ENCODE measurements around the gene ERLIN1. TPM values are rescaled to one million over a fixed set of nuclear protein-coding genes. Genes with fewer than 3 reads are reported as not detected.

ERLIN1 gene
- total RNA-seq, 1 experiment from 2014 or later = 15.1 TPM

GRCh38 chr10:100131571-100131970 is 54.3 kb downstream of the ERLIN1 start:
- H2AFZ ChIP-seq (ENCODE audit: low read length) = no peak overlapping the region
- no peak overlapping the region for H3K27ac ChIP-seq (ENCODE audit: low read length)
- ATAC-seq (no peak), DNase-seq (no peak)
- intact Hi-C loops (cut with micrococcal nuclease) = no loop called here
- no peaks in the 10 kb centered on the region for H4K20me1 ChIP-seq (ENCODE audit: low read length)
- ChIA-PET CTCF (no interaction called here), POLR2A (ENCODE audit: unreplicated experiment) (no interaction called here)
- no peak overlapping the region for H3K4me2 ChIP-seq (ENCODE audit: low read length)
- TF ChIP-seq EZH2 (IDR thresholded peaks at IDR 0.05; ENCODE audit: low read length, unreplicated experiment) (no peak), EZH2phosphoT487 (IDR thresholded peaks at IDR 0.05; ENCODE audit: borderline replicate concordance, low read length) (no peak), CTCF (conservative IDR thresholded peaks at IDR 0.05; ENCODE audit: low read depth, low read length) (no peak)
- no peak overlapping the region for H3K9ac ChIP-seq (ENCODE audit: low read length)
- no peaks in the 10 kb centered on the region for H3K36me3 ChIP-seq (ENCODE audit: low read depth, low read length)
- H3K27me3 ChIP-seq (ENCODE audit: low read length) = no peaks in the 10 kb centered on the region
- no peaks in the 10 kb centered on the region for H3K9me3 ChIP-seq (ENCODE audit: low read length)
- BruUV-seq (replicated peaks) = no TSS peak
- no peaks in the 10 kb centered on the region for H3K4me1 ChIP-seq (ENCODE audit: insufficient read depth, low read length)
- H3K4me3 ChIP-seq (ENCODE audit: low read length) = no peak overlapping the region
- no peaks in the 10 kb centered on the region for H3F3A ChIP-seq (ENCODE audit: low read length, unreplicated experiment)
- H3K9me2 ChIP-seq (replicated peaks; ENCODE audit: low read length) = no peaks in the 10 kb centered on the region
- H3K79me2 ChIP-seq (ENCODE audit: low read length) = no peaks in the 10 kb centered on the region

DNA sequence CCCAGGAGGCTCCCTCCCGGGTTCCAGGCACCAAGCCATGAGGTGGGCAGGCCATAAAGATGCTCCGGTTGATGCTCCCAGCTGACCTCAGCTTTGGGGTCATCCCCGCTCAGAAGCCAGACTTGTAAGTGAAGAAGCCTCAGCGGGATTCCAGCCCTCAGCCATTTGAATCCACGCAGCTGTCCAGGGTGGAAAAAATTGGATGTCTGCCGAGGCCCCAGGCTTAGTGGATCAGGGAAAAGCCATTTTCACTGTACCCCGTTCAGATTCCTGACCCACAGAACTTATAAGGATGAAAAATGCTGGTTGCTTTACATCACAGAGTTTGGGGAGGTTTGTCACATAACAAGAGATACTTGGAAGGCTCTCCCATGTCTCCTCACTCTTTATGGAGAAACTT is 55.0 kb downstream of the ERLIN1 start:
- Histone ChIP-seq H3K27ac (ENCODE audit: low read length) (no peak overlapping the region), H3K4me3 (ENCODE audit: low read length) (no peak overlapping the region), H3K36me3 (ENCODE audit: low read depth, low read length) (no peaks in the 10 kb centered on the region), H3K9me3 (ENCODE audit: low read length) (no peaks in the 10 kb centered on the region), H3K9me2 (replicated peaks; ENCODE audit: low read length) (no peaks in the 10 kb centered on the region), H3K79me2 (ENCODE audit: low read length) (no peaks in the 10 kb centered on the region), H4K20me1 (ENCODE audit: low read length) (no peaks in the 10 kb centered on the region), H3K4me1 (ENCODE audit: insufficient read depth, low read length) (no peaks in the 10 kb centered on the region), H3K27me3 (ENCODE audit: low read length) (no peaks in the 10 kb centered on the region), H2AFZ (ENCODE audit: low read length) (no peak overlapping the region), H3F3A (ENCODE audit: low read length, unreplicated experiment) (no peaks in the 10 kb centered on the region), H3K9ac (ENCODE audit: low read length) (no peak overlapping the region), H3K4me2 (ENCODE audit: low read length) (no peak overlapping the region)
- POLR2A ChIA-PET (ENCODE audit: unreplicated experiment) = no interaction called here
- DNase-seq (no peak), ATAC-seq (no peak)
- no TSS peak for BruUV-seq (replicated peaks)
- CTCF ChIA-PET = no interaction called here
- TF ChIP-seq CTCF (conservative IDR thresholded peaks at IDR 0.05; ENCODE audit: low read depth, low read length) (no peak), EZH2 (IDR thresholded peaks at IDR 0.05; ENCODE audit: low read length, unreplicated experiment) (no peak), EZH2phosphoT487 (IDR thresholded peaks at IDR 0.05; ENCODE audit: borderline replicate concordance, low read length) (no peak)
- intact Hi-C loops (cut with micrococcal nuclease) = no loop called here

- TF ChIP-seq EZH2phosphoT487 (IDR thresholded peaks at IDR 0.05; ENCODE audit: borderline replicate concordance, low read length) = no peak
- no peak for TF ChIP-seq CTCF (conservative IDR thresholded peaks at IDR 0.05; ENCODE audit: low read depth, low read length)
- no peak for TF ChIP-seq EZH2 (IDR thresholded peaks at IDR 0.05; ENCODE audit: low read length, unreplicated experiment)
- Histone ChIP-seq H3K9me3 (ENCODE audit: low read length) (no peaks in the 10 kb centered on the region), H3K9me2 (replicated peaks; ENCODE audit: low read length) (no peaks in the 10 kb centered on the region), H3K4me2 (ENCODE audit: low read length) (no peak overlapping the region), H3K79me2 (ENCODE audit: low read length) (no peaks in the 10 kb centered on the region), H2AFZ (ENCODE audit: low read length) (no peak overlapping the region), H3K27me3 (ENCODE audit: low read length) (no peaks in the 10 kb centered on the region), H3K9ac (ENCODE audit: low read length) (no peak overlapping the region), H3K27ac (ENCODE audit: low read length) (no peak overlapping the region), H3F3A (ENCODE audit: low read length, unreplicated experiment) (no peaks in the 10 kb centered on the region), H3K4me3 (ENCODE audit: low read length) (no peak overlapping the region), H3K4me1 (ENCODE audit: insufficient read depth, low read length) (no peaks in the 10 kb centered on the region), H4K20me1 (ENCODE audit: low read length) (no peaks in the 10 kb centered on the region), H3K36me3 (ENCODE audit: low read depth, low read length) (no peaks in the 10 kb centered on the region)
- CTCF ChIA-PET = no interaction called here
- ATAC-seq = no peak
- intact Hi-C loops (cut with micrococcal nuclease) = no loop called here
- POLR2A ChIA-PET (ENCODE audit: unreplicated experiment) = no interaction called here
- no TSS peak for BruUV-seq (replicated peaks)
- DNase-seq = no peak
Observed at GRCh38 chr10:100129424-100129823, 56.4 kb downstream of the ERLIN1 start.
